Liver (tissue), 9 donors: ENCODE data around the gene SLC30A4. TPM values are rescaled to one million over a fixed set of nuclear protein-coding genes. Genes with fewer than 3 reads are reported as not detected.

Experiments used
- DNase-seq: peaks from one replicate; pipeline ENCODE4 v3.0.0-alpha.2; 2017; ENCODE audit warnings: low spot score
- H3K27ac ChIP-seq, 2 donors: one replicate each; pipeline ENCODE4 v1.7.0; 2013; ENCODE audit warnings: inconsistent platforms in 2 of 2, low read length in 2 of 2, control low read depth in 1 of 2, low read depth in 1 of 2, mild to moderate bottlenecking in 1 of 2
- H3K27me3 ChIP-seq, 4 donors: one replicate each; pipeline versions ENCODE4 v1.6.1 to v1.7.0; 2013; ENCODE audit warnings: low read length in 3 of 4, inconsistent platforms in 1 of 4, mild to moderate bottlenecking in 1 of 4, moderate library complexity in 1 of 4; ENCODE audit not compliant: control insufficient read depth in 4 of 4, insufficient read depth in 4 of 4
- H3K36me3 ChIP-seq, 4 donors: one replicate each; pipeline versions ENCODE4 v1.6.1 to v1.7.0; 2013; ENCODE audit warnings: low read length in 3 of 4, mild to moderate bottlenecking in 3 of 4, low read depth in 1 of 4, moderate library complexity in 1 of 4; ENCODE audit not compliant: control insufficient read depth in 4 of 4, insufficient read depth in 3 of 4
- H3K4me1 ChIP-seq, 4 donors: one replicate each; pipeline versions ENCODE4 v1.6.1 to v1.7.0; 2013; ENCODE audit warnings: low read length in 3 of 4, mild to moderate bottlenecking in 3 of 4, moderate library complexity in 1 of 4; ENCODE audit not compliant: control insufficient read depth in 4 of 4, insufficient read depth in 4 of 4
- H3K4me3 ChIP-seq, 3 donors: one replicate each; pipeline versions ENCODE4 v1.6.1 to v1.7.0; 2013; ENCODE audit warnings: low read length in 3 of 3, control low read depth in 1 of 3, low read depth in 1 of 3, mild to moderate bottlenecking in 1 of 3
- H3K9ac ChIP-seq, 2 donors: one replicate each; pipeline ENCODE4 v1.7.0; 2013; ENCODE audit warnings: low read length in 2 of 2, mild to moderate bottlenecking in 2 of 2, moderate library complexity in 2 of 2, control low read depth in 1 of 2, low read depth in 1 of 2
- H3K9me3 ChIP-seq, 4 donors: one replicate each; pipeline versions ENCODE4 v1.6.1 to v1.7.0; 2013; ENCODE audit warnings: low read length in 3 of 4; ENCODE audit not compliant: control insufficient read depth in 4 of 4
- ATF3 ChIP-seq: IDR thresholded peaks from 2 replicates; pipeline ENCODE4 v1.6.1; 2016; ENCODE audit warnings: antibody characterized with exemption
- FOXA1 ChIP-seq: IDR thresholded peaks from 2 replicates; pipeline ENCODE4 v1.6.1; 2016; ENCODE audit warnings: antibody characterized with exemption
- FOXA2 ChIP-seq: IDR thresholded peaks from 2 replicates; pipeline ENCODE4 v1.6.1; 2016; ENCODE audit warnings: antibody characterized with exemption
- GABPA ChIP-seq, 2 donors: IDR thresholded peaks in 1 of 2; conservative IDR thresholded peaks in 1 of 2; 2 replicates each; pipeline ENCODE4 v1.6.1; 2016; ENCODE audit warnings: antibody characterized with exemption in 2 of 2, mild to moderate bottlenecking in 1 of 2, moderate library complexity in 1 of 2
- HNF4G ChIP-seq: IDR thresholded peaks from 2 replicates; pipeline ENCODE4 v1.6.1; 2016; ENCODE audit warnings: antibody characterized with exemption
- JUND ChIP-seq, 2 donors: IDR thresholded peaks; 2 replicates each; pipeline ENCODE4 v1.6.1; 2016; ENCODE audit warnings: antibody characterized with exemption in 2 of 2
- MAX ChIP-seq: IDR thresholded peaks from 2 replicates; pipeline ENCODE4 v1.6.1; 2016; ENCODE audit warnings: antibody characterized with exemption
- NR2F2 ChIP-seq: IDR thresholded peaks from 2 replicates; pipeline ENCODE4 v1.6.1; 2016; ENCODE audit warnings: antibody characterized with exemption
- RAD21 ChIP-seq, 2 donors: IDR thresholded peaks; 2 replicates each; pipeline ENCODE4 v1.6.1; 2016; ENCODE audit warnings: antibody characterized with exemption in 2 of 2, mild to moderate bottlenecking in 2 of 2
- REST ChIP-seq: IDR thresholded peaks from 2 replicates; pipeline ENCODE4 v1.6.1; 2016; ENCODE audit warnings: antibody characterized with exemption, mild to moderate bottlenecking
- RXRA ChIP-seq, 2 donors: IDR thresholded peaks; 2 replicates each; pipeline ENCODE4 v1.6.1; 2017 to 2018; ENCODE audit warnings: antibody characterized with exemption in 2 of 2, mild to moderate bottlenecking in 1 of 2
- SP1 ChIP-seq: IDR thresholded peaks from 2 replicates; pipeline ENCODE4 v1.6.1; 2018; ENCODE audit warnings: antibody characterized with exemption, mild to moderate bottlenecking
- TAF1 ChIP-seq: conservative IDR thresholded peaks from 2 replicates; pipeline ENCODE4 v1.6.1; 2016; ENCODE audit warnings: antibody characterized with exemption, mild to moderate bottlenecking
- ZBTB33 ChIP-seq: IDR thresholded peaks from 2 replicates; pipeline ENCODE4 v1.6.1; 2016; ENCODE audit warnings: antibody characterized with exemption
- WGBS: extraction: QIAGEN DNeasy Blood & Tissue Kit; methylation state at CpG from one replicate; pipeline ENCODE4 v1.1.7; 2013; 5-methylcytosine and 5-hydroxymethylcytosine counted together
- polyA plus RNA-seq, 2 donors: library from polyadenylated mRNA; stranded (reverse) in 1 of 2; unstranded in 1 of 2; fragments of 200-250 nt in 1 of 2; fragments of >200 nt in 1 of 2; fragmentation: Nextera tagmentation in 1 of 2; extraction: Ambion mirVana in 1 of 2; gene quantifications; one replicate each; pipeline versions ENCODE4 v1.2.1 to v1.2.3, GENCODE V29; 2013 to 2015
- total RNA-seq, 2 donors: library from RNA; depleted of rRNA; stranded (reverse); fragments of >200 nt; gene quantifications; one replicate each; pipeline ENCODE4 v1.2.3, GENCODE V29; 2014
- donor health status: healthy.
- donor health status: healthy.
- donor health status: healthy.
- donor health status: healthy.
- donor health status: healthy.

The SLC30A4 gene
- total and polyA plus RNA-seq, 4 donors: 0.69 to 5.6 (median 2.7) TPM

GRCh38 chr15:45451265-45451664, 71.3 kb downstream of the SLC30A4 start (continued):
- TF ChIP-seq ZBTB33: no peak
- no peak for TF ChIP-seq FOXA1
- no peak for TF ChIP-seq GABPA (IDR thresholded peaks at IDR 0.05 in 1 of 2, conservative IDR thresholded peaks at IDR 0.05 in 1 of 2)
- TF ChIP-seq JUND (IDR thresholded peaks at IDR 0.05): no peak
- no peak for TF ChIP-seq ATF3

- H3K9ac ChIP-seq: no peak overlapping the region
- H3K9me3 ChIP-seq: no peaks in the 10 kb centered on the region
- no peak overlapping the region for H3K27ac ChIP-seq
- H3K27me3 ChIP-seq: no peaks in the 10 kb centered on the region
- WGBS: 83% methylated on average over 22 of the region's 22 CpGs
- DNase-seq: no peak
- H3K4me1 ChIP-seq: peaks cover 2 to 19% (median 11%) of the 10 kb centered on the region in 4 donors
- TF ChIP-seq JUND (IDR thresholded peaks at IDR 0.05) (no peak), SP1 (no peak), TAF1 (no peak), FOXA2 (no peak), RXRA (IDR thresholded peaks at IDR 0.05) (no peak), FOXA1 (no peak), RAD21 (IDR thresholded peaks at IDR 0.05) (no peak), MAX (no peak), GABPA (IDR thresholded peaks at IDR 0.05 in 1 of 2, conservative IDR thresholded peaks at IDR 0.05 in 1 of 2) (no peak), ATF3 (no peak), HNF4G (no peak), REST (no peak), NR2F2 (no peak)
- H3K36me3 ChIP-seq: no peaks in the 10 kb centered on the region
- no peak overlapping the region for H3K4me3 ChIP-seq
These were observed 72.4 kb downstream of the SLC30A4 start for GRCh38 chr15:45449916-45450867.
